Gastrocnemius medialis (tissue), 4 donors: ENCODE results near the gene CDK18.

Source experiments
- POLR2A ChIP-seq, 2 donors: fragments of 450-650 bp; IDR thresholded peaks; one replicate each; pipeline ENCODE4 v1.6.1; 2017; ENCODE audit warnings: antibody characterized with exemption in 2 of 2, mild to moderate bottlenecking in 2 of 2, moderate library complexity in 2 of 2
- TF ChIP-seq, protein P1 (sequence below), 5 experiments: fragments of 450-650 bp in 3 of 5; fragments of 200-600 bp in 2 of 5; sonication (generic) in 2 of 5; IDR thresholded peaks in 4 of 5; conservative IDR thresholded peaks in 1 of 5; 1 replicate in 4 of 5; 2 replicates in 1 of 5; pipeline ENCODE4 v1.5.1; 2016 to 2019; ENCODE audit warnings: antibody characterized with exemption in 5 of 5, mild to moderate bottlenecking in 3 of 5, moderate library complexity in 3 of 5

DNA sequence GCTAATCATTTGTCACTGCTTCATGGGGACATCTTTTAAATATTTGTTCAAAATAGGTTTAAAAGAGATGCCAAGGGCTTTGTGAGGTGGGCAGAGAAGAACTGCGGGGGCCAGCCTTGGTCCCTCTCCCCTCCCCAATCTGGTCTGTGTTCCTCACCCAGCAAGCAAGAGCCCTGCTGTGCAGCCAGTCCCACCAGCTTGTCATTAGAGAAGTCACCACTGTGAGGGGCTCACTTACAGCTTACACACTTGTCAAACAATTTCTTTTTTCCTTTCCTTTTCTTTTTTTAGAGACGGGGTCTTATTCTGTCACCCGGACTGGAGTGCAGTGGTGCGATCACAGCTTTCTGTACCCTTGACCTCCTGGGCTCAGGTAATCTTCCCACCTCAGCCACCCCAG lies 10.4 kb upstream of the CDK18 start:
- TF ChIP-seq, protein P1, sequence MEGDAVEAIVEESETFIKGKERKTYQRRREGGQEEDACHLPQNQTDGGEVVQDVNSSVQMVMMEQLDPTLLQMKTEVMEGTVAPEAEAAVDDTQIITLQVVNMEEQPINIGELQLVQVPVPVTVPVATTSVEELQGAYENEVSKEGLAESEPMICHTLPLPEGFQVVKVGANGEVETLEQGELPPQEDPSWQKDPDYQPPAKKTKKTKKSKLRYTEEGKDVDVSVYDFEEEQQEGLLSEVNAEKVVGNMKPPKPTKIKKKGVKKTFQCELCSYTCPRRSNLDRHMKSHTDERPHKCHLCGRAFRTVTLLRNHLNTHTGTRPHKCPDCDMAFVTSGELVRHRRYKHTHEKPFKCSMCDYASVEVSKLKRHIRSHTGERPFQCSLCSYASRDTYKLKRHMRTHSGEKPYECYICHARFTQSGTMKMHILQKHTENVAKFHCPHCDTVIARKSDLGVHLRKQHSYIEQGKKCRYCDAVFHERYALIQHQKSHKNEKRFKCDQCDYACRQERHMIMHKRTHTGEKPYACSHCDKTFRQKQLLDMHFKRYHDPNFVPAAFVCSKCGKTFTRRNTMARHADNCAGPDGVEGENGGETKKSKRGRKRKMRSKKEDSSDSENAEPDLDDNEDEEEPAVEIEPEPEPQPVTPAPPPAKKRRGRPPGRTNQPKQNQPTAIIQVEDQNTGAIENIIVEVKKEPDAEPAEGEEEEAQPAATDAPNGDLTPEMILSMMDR (IDR thresholded peaks at IDR 0.05 in 4 of 5, conservative IDR thresholded peaks at IDR 0.05 in 1 of 5): no peak
- TF ChIP-seq POLR2A (IDR thresholded peaks at IDR 0.05): no peak
